Mucosa of stomach (tissue), 1 donor: ENCODE results near the gene COL8A1.
"Not testable (repeated sequence)": the region's sequence is repeated elsewhere in the genome, so short reads cannot be mapped to it uniquely, and the experiment has no call there.

Experiments used
- H3K27me3 ChIP-seq: one replicate; pipeline ENCODE4 v1.7.0; 2013; ENCODE audit warnings: mild to moderate bottlenecking, low read length; ENCODE audit not compliant: control insufficient read depth, insufficient read depth
- H3K36me3 ChIP-seq: one replicate; pipeline ENCODE4 v1.7.0; 2013; ENCODE audit warnings: low read length; ENCODE audit not compliant: control insufficient read depth, insufficient read depth
- H3K4me1 ChIP-seq: one replicate; pipeline ENCODE4 v1.7.0; 2013; ENCODE audit warnings: mild to moderate bottlenecking, low read length; ENCODE audit not compliant: control insufficient read depth, insufficient read depth
- H3K4me3 ChIP-seq: one replicate; pipeline ENCODE4 v1.7.0; 2013; ENCODE audit warnings: low read length
- H3K9ac ChIP-seq: one replicate; pipeline ENCODE4 v1.7.0; 2013; ENCODE audit warnings: mild to moderate bottlenecking, low read length, moderate library complexity
- H3K9me3 ChIP-seq: one replicate; pipeline ENCODE4 v1.7.0; 2013; ENCODE audit warnings: mild to moderate bottlenecking, low read length, moderate library complexity; ENCODE audit not compliant: control insufficient read depth
- donor health status: Pancreatic carcinoma.

The COL8A1 gene

DNA sequence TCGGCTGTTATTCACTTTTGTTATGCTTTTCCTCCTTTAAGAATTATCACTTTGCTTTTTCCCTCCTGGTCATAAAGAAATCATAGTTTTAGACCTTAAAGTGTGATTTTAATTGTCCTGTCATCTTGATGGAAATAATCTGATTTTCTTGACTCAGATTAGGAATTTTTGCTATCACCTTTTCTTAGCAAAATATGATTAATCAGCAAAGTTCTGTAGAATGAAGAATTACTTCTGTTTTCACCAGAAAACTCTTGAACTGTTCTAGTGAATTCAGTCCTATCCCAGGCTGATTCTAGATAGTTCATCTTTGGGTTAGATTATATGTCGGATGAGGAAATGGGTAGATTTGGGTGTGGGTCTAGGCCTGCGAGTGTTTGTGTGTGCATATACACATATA lies 191.4 kb downstream of the COL8A1 start:
- Histone ChIP-seq H3K9me3 (no peaks in the 10 kb centered on the region), H3K27me3 (no peaks in the 10 kb centered on the region), H3K4me1 (peaks cover 3% of the 10 kb centered on the region), H3K36me3 (no peaks in the 10 kb centered on the region), H3K9ac (no peak overlapping the region), H3K4me3 (no peak overlapping the region)

DNA sequence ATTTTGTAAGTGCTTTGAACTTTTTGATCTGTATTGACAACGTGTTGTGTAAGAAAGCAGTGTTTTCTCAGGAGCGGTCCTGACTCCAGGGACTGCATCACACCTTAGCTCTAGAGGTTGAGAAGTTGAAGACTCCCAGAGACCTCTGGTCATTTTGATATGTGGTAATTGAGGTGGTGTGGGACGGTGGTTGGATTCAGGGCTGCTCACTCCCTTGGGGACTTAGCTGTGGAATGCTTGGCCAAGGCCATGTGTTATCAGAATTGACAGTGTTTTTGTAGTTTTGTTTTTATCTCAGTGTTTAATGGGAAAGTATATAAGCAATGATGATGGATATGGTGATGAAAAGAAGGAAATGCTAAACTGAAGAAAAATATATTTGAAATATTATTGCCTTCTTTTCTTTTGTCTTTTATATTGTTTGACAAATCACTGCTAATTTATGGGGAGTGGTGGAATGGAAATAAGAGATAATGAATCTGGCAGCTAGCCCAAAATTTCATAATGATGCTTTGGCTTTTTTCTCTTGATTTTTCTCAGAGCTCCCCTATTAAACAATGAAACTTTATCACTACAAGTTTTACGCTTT lies 195.3 kb downstream of the COL8A1 start:
- no peak overlapping the region for H3K4me3 ChIP-seq
- H3K9me3 ChIP-seq, result no peaks in the 10 kb centered on the region
- no peaks in the 10 kb centered on the region for H3K27me3 ChIP-seq
- H3K36me3 ChIP-seq, result no peaks in the 10 kb centered on the region
- no peak overlapping the region for H3K9ac ChIP-seq
- peaks cover 3% of the 10 kb centered on the region for H3K4me1 ChIP-seq

DNA sequence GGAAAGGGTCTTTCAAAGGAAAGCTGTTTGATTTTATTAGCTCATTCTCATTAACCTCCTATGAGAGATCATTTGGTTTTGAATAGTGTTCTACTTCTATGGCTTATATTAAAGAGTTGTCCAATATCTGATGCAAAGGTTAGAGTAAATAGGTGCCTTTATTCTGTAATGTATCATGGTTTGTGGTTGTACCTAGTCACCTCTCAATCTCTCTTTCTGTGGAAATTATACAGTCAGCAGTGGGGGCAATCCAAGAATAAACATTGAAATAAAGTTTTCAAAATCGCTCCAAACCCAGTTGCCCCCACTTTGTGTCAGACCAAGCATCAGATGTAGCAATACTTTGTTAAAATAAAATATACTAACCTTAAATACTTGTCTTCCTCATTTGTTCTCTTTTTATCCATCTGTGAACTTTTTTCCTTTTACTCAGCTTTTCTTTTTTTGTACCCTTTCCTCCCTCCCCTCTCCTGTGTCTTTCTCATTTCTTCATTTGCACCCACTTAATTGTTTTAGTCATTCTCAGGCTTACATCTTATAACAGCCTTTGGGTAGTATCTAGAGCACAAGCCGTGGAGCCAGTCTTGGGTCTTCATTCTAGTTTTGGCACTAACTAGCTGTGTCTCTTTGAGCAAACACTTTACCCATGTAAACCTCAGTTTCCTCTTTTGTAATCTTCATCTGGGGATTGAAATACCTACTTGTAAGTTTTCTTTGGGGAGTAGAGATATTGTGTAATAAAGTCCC lies 196.0 kb downstream of the COL8A1 start:
- Histone ChIP-seq H3K4me3 (no peak overlapping the region), H3K9me3 (no peaks in the 10 kb centered on the region), H3K36me3 (no peaks in the 10 kb centered on the region), H3K27me3 (no peaks in the 10 kb centered on the region), H3K9ac (no peak overlapping the region), H3K4me1 (peaks cover 3% of the 10 kb centered on the region)

DNA sequence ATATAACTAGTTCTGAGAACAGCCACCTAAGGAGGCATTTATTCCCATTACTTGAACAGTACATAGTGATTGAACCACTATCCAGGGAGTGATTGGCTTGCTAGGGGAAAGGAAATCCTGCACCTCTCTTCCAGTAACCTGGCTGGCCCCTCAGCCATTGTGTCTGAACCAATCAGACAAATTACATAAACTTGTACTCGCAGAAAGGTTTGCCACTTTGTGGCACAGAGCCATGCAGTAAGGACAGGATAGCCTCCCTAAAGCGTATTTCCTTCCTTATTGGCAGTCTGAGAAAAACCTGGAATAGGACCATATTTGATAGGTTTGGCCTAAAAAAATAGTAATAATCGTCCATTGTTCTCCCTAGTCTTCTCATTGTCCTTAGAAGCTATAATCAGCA lies 198.3 kb downstream of the COL8A1 start:
- Histone ChIP-seq H3K27me3 (no peaks in the 10 kb centered on the region), H3K9me3 (no peaks in the 10 kb centered on the region), H3K36me3 (no peaks in the 10 kb centered on the region), H3K9ac (no peak overlapping the region), H3K4me3 (no peak overlapping the region), H3K4me1 (peaks cover 3% of the 10 kb centered on the region)

DNA sequence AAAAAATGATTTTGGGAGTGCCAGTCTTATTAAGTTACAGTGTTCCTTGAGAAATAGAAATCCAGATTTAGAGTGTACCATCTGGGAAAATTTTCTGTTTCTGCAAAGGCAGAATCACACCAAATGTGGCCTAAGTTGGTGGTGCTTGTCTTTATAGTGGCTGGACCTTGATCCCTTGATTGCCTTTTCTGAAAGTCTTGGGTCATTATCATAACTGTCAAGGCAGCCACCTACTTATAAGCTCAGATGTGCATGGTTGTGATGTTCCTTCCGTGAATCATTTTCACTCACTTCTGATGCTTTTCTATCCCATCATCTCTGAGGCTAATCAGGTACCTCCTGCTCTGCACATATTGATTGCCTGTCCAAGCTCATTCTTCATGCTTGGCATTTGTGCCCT lies 199.3 kb downstream of the COL8A1 start:
- H3K9ac ChIP-seq, result no peak overlapping the region
- H3K9me3 ChIP-seq, result no peaks in the 10 kb centered on the region
- peaks cover 3% of the 10 kb centered on the region for H3K4me1 ChIP-seq
- no peaks in the 10 kb centered on the region for H3K27me3 ChIP-seq
- no peaks in the 10 kb centered on the region for H3K36me3 ChIP-seq
- no peak overlapping the region for H3K4me3 ChIP-seq

- Histone ChIP-seq H3K9me3 (no peaks in the 10 kb centered on the region), H3K36me3 (no peaks in the 10 kb centered on the region), H3K4me3 (no peak overlapping the region), H3K9ac (no peak overlapping the region), H3K27me3 (no peaks in the 10 kb centered on the region), H3K4me1 (peaks cover 3% of the 10 kb centered on the region)
Observed at GRCh38 chr3:99838755-99839154, 200.4 kb downstream of the COL8A1 start.

GRCh38 chr3:99839613-99840012 lies 201.2 kb downstream of the COL8A1 start:
- H3K36me3 ChIP-seq, result no peaks in the 10 kb centered on the region
- peaks cover 6% of the 10 kb centered on the region for H3K4me1 ChIP-seq
- H3K9me3 ChIP-seq, result no peaks in the 10 kb centered on the region
- H3K27me3 ChIP-seq, result no peaks in the 10 kb centered on the region
- H3K4me3 ChIP-seq, result no peak overlapping the region
- H3K9ac ChIP-seq, result no peak overlapping the region

DNA sequence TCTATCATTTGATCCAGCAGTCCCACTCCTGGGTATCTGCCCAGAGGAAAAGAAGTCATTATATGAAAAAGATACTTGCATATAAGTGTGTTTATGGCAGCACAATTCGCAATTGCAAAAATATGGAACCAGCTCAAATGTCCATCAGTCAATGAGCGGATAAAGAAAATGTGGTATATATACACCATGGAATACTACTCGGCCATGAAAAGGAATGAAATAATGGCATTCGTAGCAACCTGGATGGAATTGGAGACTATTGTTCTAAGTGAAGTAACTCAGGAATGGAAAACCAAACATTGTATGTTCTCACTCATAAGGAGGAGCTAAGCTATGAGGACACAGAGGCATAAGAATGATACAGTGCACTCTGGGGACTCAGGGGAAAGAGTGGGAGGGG lies 203.6 kb downstream of the COL8A1 start:
- not testable (repeated sequence) for H3K4me3 ChIP-seq, H3K9ac ChIP-seq, H3K36me3 ChIP-seq, H3K27me3 ChIP-seq, H3K4me1 ChIP-seq, H3K9me3 ChIP-seq

DNA sequence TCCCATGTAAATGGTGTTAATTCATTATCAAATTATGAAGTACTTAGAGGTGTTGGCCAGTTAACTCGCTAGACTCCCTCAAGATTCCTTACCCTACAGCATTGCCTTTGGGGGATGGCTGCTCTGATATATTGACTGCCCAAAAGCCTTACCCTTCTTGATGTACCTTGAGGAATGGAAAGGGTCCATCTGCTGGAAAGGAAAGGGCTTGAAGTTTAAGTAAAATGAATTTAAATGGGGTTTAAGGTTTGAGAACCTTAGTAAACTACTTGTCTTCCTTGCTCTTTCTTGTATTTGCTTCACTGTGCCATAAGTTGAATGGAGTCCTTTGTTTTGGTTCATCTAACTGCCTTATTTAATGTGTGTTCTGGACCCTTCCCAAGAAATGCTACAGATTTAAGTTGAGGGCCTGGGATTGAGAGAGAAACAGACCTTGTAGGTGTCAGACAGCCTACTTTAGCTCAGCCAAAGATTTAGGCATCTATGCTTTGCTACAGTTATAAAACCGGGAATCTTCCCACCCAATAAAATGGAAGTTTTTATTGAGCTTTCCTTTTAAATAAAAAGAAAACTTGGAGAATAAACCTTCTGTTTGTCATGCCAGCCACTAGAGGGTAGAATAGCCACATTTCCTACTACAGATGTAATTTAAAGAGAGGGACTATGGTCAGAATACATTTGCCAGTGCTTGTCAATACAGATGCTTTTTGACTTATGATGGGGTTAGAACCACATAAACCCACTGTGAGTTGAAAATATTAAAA lies 204.6 kb downstream of the COL8A1 start:
- Histone ChIP-seq H3K4me1 (peaks cover 6% of the 10 kb centered on the region), H3K4me3 (no peak overlapping the region)

GRCh38 chr3:99843590-99844258 lies 205.3 kb downstream of the COL8A1 start:
- Histone ChIP-seq H3K9me3 (no peaks in the 10 kb centered on the region), H3K9ac (no peak overlapping the region), H3K27me3 (no peaks in the 10 kb centered on the region), H3K4me1 (peaks cover 10% of the 10 kb centered on the region), H3K4me3 (no peak overlapping the region), H3K36me3 (no peaks in the 10 kb centered on the region)

More for the DNA sequence above, 204.6 kb downstream of the COL8A1 start:
- Histone ChIP-seq H3K9me3 (no peaks in the 10 kb centered on the region), H3K36me3 (no peaks in the 10 kb centered on the region), H3K9ac (no peak overlapping the region), H3K27me3 (no peaks in the 10 kb centered on the region)

DNA sequence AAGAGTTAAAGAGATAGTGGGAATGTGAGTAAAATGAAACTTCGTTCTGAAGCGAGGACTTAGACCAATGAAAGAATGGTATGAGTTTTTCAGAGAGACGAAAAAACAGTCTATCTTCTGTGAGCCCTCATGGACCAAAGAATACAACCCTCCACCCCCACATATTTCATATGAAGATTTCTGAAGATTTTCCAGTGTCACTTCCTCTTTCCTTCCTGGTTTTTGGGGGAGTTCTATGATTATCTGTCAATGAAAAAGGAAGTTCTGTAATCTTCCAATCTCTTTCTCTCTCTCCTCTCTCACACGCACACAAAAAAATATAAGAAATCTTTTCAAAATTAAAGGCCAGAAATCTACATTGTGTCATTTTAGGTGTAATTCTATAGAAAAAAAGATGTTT lies 206.9 kb downstream of the COL8A1 start:
- H3K9me3 ChIP-seq, result no peaks in the 10 kb centered on the region
- H3K27me3 ChIP-seq, result no peaks in the 10 kb centered on the region
- no peak overlapping the region for H3K4me3 ChIP-seq
- no peaks in the 10 kb centered on the region for H3K36me3 ChIP-seq
- H3K9ac ChIP-seq, result no peak overlapping the region
- H3K4me1 ChIP-seq, result peaks cover 10% of the 10 kb centered on the region

DNA sequence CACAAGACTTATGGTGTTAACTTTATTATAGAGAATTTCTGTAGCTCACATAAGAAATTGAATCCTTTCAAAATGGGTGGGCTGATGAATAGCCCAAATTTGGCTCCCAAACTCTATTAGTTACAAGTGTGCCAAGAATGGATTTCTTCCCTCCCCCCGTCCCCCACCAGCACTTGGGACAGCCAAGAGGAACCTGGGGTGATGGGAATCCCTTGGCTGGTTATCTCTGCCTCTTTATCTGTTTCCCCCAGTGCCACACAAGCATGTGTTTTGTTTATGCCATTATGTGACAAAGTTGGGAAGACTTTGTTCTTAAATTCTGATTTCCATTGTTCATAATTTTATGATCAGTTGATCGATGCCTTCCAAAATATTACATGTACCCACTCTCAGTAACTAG lies 207.6 kb downstream of the COL8A1 start:
- H3K4me1 ChIP-seq, result peaks cover 10% of the 10 kb centered on the region
- peaks cover 3% of the 10 kb centered on the region for H3K36me3 ChIP-seq
- H3K9me3 ChIP-seq, result no peaks in the 10 kb centered on the region
- H3K4me3 ChIP-seq, result no peak overlapping the region
- H3K27me3 ChIP-seq, result no peaks in the 10 kb centered on the region
- no peak overlapping the region for H3K9ac ChIP-seq
